GM19043 (cell line): ENCODE results near the gene PAM16.

ENCODE experiments used
- ATAC-seq: cut with Tn5 transposase; IDR thresholded peaks from one replicate; pipeline ENCODE4 v1.9.1; 2021; ENCODE audit warnings: low read depth; ENCODE audit not compliant: unreplicated experiment

The PAM16 gene

DNA sequence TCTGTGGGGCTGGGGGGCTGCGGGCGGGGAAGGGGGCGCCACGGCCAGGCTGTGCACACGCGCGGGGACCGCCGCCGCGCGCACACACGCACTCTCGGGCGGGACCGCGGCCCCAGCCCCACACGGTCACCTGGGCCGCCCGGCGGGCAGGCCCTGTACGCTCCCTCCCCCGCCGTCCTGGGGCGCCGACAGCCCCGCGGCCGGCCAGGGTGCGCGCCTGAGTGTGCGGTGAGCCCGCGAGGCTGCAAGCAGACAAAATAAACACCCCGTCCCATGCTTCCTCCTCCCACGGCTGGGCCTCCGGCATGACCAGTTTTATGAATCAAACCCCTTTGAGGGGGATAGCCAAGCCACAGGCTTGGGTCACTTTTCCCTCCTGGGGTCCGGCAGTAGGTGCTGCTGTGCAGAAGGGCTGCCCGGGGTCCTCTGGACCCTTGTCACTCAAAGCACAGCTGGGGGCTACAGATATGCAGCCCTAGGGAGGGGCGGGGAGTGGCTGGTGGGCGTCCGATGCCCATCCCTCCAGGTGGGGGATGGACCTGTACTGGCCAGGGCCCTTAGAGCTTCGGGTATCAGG lies 21.0 kb upstream of the PAM16 start:
- peak; percentile 34 for ATAC-seq

DNA sequence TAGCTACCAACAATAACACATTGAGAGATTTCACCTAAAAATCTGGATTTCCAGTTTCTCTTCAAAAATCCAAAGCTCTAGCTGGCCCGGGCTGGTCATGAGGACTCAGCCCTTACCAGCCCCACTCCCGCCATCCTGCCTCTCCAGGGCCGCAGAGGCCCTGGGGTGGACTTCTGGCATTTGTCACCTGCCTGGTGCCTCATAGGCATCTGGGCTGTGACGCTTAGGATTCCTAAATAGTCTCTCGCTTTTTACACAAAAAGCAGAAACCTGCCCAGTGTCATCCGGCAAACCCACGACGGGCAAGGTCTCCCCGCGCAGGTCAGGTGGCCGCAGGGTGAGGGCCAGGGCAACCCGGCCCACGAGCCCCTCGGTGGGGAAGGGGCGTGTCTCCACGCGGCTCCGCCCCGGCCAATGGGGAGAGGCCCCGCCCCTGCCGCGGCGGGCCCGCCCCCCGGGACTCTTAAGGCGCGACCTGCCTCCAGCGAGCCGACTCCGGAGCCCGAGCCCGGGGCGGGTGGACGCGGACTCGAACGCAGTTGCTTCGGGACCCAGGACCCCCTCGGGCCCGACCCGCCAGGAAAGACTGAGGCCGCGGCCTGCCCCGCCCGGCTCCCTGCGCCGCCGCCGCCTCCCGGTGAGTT lies 20.4 kb upstream of the PAM16 start, which contains the start of gene VASN:
VASN (plus strand) TSS at position 492 of the 644 bp plus-strand sequence. CDS start 9,030 bp downstream, outside the sequence.
- ATAC-seq, result peak; percentile 52

DNA sequence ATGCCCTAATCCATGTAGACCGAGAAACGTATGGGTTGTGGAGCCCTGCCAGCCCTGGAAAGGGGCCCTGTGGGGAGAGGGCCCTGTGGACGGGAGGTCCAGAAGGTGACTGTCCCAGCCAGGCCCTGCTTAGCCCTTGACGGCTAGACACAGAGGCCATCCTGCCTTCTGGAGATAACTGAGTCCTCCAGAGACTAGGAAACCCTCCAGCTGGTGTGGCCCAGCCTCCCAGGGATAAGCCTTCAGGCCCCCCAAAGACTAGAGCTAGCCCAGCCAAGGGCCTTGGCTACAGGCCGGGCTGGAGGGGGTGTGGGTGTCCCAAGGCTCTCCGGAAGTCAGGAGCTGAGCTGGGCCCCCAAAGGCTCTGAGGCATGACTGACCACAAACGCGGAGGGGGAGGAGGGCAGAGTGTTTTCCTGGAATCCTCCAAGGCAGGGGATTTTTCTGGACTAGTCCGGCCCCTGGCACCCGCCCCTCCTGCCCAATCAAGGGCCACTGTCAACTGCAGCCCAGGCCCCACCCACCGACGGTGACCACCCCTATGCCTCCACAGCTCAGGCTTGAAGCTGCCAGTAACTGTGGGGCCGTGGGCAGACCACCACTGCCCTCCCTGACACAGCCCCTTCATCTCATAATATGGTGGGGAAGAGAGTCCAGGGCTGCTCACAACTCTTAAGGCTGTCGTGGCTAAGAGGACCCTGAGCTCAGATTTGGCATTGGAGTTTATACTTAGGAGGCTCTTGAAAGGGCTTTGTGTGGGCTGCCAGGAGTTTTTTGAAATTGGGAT lies 19.6 kb upstream of the PAM16 start:
- ATAC-seq, result no peak

DNA sequence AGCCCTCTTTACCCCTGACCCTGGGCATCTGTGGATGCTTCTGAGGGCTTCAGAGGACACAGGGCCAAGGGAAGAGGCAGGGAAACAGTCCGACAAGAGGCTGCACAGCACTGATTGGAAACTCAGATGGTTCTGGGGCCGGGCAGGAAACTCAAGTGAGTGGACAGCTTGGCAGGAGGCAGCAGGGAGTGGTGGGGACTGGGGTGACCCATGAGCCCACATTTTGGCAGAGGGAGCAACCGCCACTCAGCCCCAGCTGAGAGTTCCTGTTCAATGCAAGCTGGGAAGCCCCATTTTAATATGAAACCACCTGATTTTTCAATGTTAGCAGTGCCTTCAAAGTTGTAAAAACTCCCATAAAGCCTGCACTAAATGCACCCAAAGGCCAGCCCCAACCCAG lies 19.0 kb upstream of the PAM16 start:
- ATAC-seq, result no peak

DNA sequence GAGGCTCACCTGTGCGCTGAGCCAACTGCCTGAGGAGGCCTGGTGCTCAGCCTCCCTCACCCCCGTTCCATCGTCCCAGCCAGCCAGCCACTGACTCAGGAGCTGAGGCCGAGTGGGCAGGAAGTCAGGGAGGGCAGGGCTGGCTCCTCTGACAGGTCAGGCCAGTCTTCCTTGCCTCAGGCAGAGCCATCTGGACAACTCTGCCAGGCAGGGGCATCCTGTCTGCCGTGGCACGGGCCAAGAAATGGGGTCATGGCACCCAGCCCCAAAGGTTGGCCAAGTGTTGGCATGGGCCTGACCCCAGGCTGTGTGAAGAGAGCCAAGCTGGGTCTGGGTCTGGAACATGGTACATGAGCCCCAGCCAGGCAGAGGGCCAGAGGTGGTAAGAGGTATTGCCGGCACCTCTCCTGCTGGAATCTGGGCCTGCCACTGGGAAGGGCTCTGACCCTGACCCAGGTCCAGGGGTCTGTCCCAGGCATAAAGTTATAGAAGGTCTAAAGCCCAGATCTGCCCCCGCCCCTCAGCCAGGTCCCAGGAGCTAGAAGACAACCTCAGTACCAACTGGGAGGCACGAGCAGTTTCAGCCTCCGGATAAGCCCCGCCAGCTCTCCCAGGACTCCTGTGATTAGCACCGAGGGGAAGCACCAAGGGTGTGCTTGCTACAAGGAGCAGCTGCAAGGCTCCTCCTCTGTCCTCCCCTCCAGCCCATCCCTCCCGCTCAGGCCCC lies 18.0 kb upstream of the PAM16 start:
- ATAC-seq, result no peak

DNA sequence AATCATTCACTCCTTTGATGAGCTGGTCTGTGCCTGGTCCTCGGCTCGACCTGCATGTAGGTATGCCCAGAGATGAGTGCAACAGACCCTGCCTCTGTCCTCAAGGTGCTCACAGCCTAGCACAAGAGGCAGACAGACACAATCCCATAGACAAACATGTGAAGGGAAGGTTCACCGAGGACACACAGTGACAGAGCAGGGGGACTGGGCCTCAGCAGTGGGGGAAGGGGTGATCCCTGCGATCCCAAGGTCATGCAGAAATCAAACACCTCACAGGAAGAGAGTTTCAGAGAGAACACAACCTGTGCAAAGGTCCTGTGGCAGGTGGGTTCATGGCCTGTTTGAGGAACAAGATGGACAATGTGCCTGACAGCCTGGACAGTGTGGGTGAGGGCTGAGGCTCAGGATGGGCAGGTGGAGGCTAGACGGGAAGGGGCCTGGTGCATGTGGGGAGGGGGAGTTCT lies 16.3 kb upstream of the PAM16 start:
- ATAC-seq, result no peak

DNA sequence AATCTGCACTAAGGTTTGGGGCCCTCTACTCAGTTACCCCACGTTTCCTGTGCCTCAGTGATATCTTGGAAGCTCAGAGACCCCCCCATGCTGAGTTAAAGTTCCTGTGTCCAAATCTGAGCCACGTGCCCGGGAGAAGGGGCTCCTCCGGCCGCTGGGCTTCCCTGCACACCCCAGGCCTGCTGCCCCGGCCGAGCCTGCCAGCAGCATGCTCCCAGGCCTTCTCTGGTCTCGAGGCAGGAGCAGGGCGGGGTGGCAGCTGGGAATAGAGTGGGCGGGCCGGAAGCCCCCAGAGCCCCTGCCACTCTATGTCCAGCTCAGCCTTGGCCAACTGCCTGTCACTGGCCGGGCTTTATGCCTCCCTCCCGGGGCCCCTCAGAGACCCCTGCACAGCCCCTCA lies 14.9 kb upstream of the PAM16 start:
- no peak for ATAC-seq

DNA sequence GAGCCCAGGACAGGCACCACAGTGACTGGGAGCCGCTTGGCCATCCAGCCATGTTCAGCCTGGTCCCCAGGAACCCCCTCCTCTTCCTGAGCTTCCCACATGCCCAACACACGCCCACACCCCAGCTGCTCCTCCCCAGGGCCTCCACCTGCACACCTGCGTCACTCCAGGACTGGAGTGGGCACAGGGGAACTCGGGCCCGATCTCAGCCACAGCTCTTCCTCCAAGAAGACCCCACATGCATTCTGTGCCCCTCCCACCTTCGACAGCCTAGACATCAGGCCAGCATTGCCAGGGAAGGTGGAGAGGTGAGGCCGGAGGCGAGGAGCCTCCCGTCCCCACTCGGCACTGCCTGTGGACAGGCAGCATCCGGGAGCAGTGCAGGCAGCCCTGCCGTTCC lies 14.5 kb upstream of the PAM16 start:
- ATAC-seq, result no peak

DNA sequence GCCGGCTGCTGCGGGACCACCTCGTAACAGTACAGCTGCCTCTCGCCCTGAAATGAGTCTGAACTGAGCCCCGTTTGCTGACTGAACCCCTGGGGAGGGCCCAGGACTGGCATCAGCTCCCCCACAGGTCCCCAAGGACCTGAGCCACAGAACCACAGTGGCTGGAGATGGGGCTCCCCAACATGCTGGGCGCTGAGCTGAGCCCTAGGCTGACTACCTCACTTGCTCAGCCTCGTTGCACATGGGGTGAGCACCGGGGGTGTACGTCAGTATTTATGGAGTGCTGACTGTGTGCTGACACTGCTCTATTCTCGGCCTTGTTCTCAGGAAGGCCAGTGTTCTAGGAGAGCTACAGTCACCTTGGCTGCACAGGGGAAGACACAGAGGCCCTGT lies 13.9 kb upstream of the PAM16 start:
- ATAC-seq, result no peak

DNA sequence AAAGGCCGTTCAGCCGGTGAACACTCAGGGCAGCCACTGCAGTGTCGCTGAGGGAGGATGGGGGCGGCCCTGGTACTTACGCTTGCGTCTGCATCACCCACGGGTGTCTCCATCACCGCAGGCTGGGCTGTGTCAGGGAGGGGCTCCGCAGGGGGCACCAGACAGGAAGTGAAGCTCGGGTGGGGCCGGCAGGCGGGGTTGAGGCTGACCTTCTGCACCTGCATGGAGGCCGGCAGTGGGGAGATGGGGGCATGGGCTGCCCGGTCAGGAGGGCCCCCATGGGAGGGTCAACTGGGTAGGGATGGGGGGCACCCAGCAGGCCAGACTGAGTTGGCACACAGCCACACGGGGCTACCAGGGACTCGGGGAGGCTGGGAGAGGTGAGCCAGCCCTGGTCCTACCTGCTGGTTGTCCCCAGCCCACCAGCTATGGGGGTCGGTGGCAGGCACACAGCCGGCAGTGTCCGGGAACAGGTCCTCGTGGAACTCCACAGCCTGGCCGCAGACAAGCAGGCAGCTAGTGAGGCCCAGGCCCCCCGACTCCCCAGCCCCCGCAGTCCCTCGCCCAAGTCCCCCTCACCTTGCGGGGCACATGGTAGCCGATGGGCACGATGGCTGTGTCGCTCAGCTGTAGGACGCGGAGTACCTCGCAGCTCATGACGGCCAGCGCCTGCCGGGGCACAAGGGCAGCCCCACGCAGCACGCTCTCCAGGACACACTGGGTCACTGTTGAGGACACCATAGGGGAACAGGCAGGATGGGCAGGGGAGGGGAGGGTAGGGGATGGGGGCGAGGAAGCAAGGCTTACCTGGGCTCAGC lies 13.3 kb upstream of the PAM16 start:
- ATAC-seq, result no peak

DNA sequence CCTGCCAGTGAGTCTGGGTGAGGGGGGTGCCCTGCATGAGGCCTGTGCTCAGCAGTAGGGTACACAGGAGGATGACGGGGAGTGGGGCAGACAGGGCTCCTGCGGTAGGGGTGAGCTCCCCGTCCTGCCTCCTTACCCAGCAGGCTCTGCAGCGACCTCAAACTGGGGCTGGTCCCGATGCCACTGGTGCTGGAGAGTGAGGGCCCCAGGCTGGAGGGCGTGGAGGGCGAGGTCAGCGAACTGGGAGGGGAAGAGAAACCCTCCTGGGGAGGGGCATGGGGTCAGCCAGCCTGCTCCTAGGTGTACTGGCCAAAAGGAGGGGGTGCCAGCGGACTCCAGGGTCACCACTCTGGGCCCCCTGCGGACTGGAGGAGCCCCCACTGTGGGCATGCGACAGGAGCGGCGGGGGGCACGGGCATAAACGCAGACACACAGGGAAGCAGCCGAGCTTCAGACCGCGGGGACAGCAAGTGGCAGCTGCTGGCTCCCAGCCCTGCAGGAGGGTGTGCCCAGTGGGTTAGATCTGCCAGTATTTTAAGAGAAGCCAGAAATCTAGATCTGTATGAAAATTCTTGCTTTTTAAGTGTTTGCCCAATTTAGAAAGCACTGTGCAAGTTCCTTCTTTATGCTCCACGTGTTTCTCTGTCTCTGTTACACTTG lies 11.5 kb upstream of the PAM16 start:
- no peak for ATAC-seq

DNA sequence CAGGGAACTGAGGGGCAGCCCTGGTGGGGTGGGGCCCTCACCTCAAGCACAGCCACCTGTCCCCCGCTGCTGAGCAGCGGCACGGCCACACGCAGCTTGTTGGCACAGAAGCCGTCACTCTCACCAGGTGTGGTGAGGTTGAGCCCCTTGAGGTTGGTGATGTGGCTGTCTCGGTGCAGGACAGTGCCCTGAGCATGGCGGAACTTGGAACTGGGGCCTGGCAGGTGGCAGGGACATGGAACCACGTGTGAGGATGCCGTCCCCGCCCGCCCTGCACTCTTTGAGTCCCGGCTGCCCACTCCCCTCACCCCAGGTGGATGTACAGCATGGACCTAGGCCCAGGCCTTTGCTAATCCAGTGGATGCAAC lies 10.8 kb upstream of the PAM16 start:
- no peak for ATAC-seq

DNA sequence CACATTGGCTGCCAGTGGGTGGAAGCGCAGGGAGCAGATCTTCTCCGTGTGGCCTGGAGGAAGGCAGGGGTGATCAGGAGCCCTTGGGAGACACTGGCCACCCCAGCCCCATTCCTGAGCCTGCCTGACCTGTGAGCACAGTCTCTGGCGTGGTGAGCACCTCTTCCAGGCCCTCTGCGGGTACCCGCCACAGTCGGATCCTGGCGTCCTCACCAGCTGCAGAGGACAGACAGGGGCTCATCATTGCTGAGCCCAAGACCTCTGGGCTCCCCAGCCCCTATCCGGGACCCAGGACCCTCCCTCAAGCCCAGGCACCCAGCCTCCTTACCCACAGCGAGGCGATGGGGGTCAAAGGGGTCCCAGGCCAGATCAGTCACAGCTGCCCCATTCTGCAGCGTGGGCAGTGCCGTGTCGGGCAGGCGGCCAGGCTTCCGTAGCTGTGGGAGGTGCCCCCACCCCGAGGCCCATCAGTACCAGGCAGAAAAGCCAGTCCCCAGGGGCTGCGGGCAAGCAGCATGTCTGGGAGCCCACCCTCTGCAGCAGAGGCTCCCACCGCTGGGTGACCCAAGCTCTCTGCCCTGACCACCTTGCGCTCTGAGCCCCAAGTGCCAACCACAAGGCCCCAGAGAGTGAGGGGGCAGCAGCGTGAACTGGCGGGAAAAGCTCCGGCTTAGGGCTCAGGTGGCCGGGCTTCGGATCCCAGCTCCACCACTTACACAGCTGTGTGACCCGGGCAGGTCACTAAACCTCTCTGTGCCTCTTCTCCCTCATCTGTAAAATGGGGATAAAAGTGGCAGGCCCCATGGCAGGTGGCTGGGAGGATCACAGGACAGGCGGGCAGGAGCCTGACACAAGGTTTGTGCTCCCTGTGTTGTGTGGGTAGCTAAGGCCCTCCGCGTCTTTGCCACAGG lies 10.2 kb upstream of the PAM16 start:
- no peak for ATAC-seq

DNA sequence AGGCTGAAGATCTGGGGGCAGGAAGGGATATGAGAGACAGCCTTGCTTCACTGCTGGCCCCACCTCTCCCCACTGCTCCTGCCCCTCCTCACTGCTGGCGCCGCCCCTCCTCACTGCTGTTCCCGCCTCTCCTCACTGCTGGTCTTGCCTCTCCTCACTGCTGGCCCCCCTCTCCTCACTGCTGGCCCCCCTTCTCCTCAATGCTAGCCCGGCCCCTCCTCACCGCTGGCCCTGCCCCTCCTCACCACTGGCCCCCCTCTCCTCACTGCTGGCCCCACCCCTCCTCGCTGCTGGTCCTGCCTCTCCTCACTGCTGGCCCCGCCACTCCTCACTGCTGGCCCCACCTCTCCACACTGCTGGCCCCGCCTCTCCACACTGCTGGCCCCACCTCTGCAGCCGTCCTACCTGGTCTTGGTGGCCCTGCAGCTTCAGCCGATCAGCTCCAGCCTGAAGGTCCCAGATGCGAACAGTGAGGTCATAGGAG lies 9.5 kb upstream of the PAM16 start:
- ATAC-seq, result no peak

DNA sequence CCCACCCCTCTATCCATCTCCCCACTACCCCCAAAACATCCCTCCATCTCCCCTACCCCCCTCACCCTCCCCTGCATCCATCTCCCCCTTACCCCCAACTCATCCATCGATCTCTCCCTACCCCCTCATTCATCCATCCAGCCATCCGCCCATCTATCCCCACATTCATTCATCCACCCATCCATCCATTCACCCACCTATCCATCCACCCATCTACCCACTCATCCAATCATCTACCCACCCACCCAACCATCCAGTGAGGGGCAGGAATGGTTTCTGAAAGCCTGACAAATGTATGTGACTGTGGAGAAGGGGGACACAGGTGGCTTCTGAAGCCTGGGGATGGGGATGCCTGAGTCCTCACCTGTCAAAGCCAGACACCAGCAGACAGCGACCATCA lies 8.8 kb upstream of the PAM16 start:
- ATAC-seq, result no peak

DNA sequence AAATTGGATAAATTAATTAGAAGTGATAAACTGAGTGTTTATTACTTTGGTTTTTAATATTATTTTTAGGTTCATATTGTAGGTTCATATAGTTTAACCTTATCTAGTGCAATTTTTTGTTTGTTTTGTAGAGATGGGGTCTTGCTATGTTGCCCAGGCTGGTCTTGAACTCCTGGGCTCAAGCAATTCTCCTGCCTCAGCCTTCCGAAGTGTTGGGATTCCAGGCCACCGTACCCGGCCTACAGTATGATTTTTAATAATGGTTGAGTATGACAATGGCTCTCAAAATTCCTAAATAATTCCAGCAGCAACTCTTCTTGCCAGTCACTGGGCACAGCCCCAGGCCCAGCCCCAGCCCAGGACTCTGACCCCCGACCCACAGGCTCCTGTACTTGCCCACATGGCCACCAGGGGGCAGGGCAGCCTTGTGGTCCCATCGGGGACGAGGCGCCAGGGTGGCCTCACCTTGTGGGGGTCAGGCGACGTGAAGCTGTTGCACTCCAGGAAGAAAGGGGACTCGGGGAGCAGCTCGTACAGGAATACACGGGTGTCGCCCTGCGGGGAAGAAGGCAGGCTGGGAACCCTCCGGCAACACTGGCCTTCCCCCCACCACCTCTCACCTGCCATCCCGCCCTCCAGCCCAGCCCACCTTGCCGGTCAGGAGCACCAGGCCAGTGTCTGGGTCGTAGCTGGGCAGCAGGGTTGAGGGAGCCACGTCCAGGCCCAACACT lies 7.9 kb upstream of the PAM16 start:
- ATAC-seq, result no peak

DNA sequence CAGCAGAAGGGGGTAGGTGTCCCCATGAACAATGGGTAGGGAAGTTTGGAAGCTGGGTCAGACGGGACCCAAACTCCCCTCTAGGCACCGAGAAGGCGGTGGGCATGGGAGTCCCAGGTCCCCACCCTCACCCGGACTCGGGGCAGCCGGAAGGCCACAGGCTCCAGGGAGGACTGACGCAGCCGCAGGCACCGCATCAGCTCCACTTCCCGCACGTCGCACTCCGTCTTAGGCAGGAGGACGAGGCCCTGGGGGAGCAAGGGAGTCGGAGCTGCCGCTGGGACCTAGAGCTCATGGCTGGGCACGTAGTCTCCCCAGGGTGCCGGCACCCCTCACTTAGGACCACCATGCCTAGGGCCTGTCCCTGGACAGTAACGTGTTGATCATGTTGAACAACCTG lies 7.1 kb upstream of the PAM16 start:
- ATAC-seq, result no peak

DNA sequence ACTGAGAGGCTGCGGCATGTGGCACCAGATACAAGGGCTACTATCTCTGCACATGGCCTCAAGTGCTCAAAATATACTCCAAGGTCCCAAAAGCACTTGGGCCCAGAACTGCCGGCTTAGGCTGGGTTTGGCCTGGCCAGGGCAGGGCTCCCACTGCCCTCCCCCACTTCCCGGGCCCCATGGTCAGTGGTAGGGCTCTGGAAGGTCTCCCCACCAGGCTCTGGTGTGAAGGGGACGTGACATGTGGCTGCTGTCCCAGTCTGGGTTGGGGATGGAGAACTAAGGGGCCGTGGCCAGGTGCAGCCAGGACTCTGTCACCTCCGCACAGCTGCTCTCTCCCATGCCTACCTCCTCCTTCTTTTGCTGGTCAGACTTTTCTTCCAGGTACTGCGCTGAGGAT lies 5.7 kb upstream of the PAM16 start:
- no peak for ATAC-seq
